Measurements from ENCODE around the gene LRRN3.
A peak's percentile ranks its signal among the peaks of the same experiment; 100 is the strongest.

LRRN3 gene

DNA sequence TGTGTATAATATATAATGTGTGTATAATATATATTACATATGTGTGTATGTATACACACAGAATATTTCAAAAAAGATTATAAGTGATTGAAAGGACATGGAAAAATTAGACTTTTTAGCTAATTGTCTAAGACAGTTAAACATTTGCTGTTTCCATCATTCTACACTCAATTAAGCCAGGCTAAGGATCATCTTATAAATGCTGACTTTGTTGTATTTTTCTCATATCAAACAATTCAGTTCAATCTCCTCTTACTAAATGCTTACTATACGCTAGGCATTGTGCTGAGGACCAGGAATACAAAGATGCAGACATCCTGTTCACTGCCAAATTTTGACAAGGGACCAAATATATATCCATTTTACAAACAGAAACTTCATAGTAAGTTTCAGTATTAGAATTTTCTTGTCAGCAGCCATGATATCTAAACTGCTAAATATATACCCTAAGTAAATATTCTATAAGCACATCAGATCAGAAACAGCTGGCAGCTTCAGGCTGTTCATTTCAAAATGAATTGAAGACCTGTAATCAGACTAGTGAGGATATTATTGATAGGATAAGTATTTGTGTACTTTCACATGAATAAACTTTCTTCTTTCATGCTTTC lies 10.3 kb upstream of the LRRN3 start:
- DNase-seq (ENCODE audit: low spot score) = no peak

DNA sequence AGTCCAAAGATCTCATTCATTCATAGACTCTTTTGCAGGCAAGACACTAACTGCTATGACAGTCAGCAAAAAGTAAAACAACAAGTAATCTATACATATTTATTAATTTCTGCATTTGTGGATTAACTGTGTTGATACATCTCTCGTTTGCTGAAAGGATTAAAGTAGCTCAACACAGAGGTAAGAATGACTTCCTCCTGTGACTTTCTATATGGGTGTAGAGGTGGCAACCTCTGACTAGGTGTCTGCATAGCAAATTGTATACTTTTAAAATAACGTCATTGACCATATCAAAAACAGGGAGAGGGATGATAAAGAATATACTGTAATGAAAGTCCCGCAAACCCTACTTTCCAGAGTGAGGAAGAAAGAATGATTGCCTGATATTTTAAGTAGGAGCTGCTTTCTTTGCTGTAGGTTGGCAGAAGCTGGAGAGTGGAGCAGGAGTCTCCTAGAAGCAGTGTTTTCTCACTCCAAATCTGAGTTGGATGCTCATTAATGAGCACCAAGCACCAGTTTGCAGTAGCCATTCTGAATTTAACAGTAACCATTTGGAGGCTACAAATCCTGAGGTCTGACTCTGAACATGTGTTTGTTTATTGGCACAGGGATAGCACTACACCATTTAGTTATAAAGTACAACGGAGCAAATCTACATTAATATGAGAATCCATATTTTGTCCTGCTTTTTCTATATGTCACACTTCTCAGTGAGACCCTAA lies 9.2 kb upstream of the LRRN3 start:
- DNase-seq (ENCODE audit: low spot score) = no peak

DNA sequence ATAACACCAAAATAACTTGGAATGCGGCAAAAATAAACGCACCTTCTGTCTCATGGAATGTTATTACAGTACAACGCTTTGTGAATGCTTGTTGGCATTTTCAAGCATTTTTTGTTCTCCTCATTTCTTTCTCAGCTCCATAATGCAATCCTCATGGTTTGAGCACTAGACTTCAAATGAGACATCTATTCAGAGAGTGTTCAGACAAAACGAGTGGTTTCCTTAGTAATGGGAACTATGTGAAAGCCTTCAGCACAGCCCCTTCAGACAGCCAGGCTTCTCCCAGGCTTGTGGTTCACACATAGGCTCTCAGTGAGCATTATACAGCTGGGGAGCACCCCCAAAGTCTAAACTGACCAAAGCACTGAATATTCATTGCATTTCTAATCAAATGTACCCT lies 8.6 kb upstream of the LRRN3 start:
- no peak for DNase-seq (ENCODE audit: low spot score)

DNA sequence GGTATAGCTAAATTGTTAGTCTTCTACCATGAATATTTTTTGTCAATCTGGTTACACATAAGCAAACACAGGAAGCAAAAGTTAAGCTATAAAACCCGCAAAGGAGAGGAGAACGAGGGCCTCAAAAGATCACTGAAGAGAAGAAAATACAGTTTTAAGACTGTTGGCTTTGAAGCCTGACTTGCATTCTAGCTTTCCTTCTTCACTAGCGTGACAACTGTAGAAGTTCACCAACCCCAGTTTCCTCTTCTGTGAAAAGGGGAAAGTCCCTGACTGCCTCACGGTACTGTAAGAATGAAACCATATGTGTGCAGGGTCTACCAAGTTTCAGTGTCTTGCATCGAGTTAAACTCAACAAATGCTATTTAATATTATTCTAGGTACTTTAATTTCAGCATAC lies 7.5 kb upstream of the LRRN3 start:
- DNase-seq (ENCODE audit: low spot score) = no peak

DNA sequence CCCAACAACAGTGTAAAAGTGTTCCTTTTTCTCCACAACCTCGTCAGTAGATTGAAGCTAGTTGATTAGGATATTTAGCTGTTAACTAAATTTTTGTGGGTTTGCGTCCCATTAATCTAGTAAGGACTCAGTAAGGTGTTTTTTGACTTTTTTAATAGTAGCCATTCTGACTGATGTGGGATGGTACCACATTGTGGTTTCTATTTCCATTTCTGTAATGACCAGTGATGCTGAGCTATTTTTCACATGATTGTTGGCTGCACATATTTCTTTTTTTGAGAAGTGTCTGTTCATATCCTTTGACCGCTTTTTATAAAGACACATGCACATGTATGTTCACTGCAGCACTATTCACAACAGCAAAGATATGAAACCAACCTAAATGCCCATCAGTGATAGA lies 5.6 kb upstream of the LRRN3 start:
- DNase-seq (ENCODE audit: low spot score) = no peak

DNA sequence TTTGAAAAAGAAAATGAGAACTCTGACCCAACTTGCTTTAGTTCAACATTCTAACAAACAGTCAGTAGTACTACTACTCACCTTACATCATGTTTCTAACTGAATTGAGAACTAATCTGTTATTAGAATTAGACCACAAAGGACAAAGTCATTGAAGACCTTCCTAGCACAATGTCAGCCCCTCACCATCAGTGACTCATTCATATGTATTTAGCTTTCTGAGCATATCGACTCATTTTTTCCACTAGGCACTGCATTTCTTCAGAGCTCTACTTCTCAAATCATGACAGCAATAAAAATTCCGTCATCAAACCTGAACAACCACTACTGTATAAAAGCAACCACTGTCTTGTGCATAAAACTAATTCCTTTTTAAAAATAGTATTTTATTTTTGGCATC lies 4.4 kb upstream of the LRRN3 start:
- DNase-seq (ENCODE audit: low spot score) = no peak

DNA sequence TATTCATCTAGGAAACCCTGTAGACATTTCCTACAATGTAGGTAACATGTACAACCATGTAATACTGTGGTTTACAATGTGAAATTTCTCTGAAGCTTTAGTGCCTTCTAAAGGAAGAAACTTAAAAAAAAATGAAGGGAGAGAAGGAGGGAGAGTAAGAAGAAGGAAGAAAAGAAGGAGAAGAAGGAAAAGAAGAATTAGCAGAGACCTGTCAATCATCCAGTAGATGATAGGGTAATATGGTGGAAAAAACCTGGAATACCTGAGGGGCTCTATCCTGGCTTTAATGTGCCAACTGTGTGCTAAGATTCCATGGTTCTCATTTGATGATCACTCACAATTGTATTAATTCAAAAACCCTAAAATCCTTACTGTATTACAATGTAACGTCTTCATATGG lies 2.6 kb upstream of the LRRN3 start:
- DNase-seq (ENCODE audit: low spot score) = no peak

DNA sequence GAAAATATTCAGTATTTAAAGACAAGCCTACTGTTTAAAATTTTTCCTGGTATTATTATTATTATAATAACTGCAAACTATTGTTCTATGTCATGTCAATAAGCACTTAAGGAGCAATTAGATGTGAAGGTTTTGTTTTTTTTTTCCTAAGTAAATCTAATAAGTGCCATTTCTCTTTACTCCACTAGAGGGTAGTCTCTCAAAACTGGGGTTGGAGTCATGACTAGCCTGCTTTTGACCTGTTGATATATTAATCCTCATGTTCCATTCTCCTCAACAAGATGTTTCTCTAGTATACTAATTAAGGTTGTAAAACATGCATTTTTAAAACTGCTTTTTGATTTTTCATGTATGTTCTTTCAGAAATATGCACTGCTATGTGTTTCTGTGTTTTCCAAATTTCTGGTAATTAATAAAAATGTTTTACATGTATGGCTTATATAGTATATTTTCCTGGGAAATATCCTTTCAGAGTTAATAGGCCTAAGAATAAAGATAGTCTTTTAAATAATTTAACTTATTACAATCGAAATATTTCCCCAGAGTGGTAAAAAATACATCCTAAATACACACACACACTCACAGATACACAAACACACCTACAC lies 1.0 kb upstream of the LRRN3 start:
- peak; percentile 70 for DNase-seq (ENCODE audit: low spot score)

DNA sequence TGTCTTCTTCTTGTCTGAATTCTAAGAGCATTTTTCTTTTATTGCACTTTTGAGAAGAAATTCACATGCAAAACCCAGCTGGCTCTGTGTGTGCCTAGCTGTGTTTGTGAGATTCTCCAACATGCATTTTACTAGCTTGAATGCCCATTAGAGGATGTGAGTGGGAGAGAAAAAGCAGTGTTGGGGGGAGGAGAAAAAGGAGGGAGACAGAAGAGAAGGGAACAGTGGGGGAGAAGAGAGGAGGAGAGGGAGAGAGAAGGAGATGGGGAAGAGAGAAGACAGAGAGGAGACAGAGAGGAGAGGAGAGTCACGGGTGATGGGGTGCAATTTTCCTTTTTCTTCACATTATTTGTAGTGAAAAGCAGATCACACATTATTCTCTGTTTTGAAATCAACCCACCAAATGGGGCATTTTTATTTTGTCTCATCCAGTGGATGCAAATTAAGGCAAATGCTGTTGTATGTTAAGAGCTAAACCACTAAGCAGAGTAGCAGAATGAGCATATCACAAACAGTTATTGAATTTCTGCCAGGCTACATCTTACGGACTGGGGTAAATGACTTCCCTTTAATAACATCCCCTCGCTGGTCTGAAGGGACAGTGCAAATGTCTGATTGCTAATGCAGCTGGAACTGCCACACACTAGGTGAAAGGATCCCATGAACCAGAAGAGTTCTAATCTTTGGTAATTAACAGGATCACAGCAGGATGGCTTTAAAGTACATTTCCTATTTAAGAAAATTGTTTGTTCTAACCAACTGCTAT lies 849 bp downstream of the LRRN3 start:
- DNase-seq (ENCODE audit: low spot score) = no peak

DNA sequence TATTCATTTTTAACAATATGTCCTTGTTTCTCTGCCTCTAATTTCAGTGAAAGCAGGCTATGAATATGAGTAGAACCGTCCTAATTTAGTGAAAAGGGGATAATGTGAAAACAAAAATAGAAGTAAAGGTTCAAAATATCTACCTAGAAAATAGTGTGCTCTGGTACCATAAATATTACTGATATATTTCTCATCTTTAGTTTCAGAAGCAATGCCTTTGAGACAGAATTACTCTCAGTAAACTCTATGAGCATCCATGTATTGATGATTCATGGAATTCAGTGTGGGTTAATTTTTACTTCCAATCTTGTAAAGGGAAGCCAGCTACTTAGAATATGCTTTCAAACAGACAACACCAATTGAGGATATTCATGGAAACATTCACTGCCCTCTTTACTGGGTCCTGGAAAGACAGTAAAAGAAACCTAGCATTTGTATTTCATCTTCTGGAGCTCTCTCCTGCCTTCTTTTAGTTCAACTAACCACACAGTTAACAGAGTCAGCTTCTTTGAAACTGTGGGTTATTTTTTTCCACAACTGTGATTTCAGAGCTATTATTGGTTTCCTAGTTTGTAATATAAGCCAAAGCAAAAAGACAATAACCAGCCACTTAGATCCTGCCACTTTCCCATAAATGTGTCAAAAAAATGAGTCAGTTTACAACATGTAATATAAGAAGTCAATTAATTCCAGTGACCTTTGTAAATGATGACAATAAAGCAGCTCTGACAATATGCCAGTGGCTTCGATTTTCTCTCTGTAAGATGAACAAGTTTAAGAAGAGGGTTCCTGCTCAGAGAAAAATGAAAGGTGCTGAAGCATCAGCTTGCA lies 1.7 kb downstream of the LRRN3 start:
- peak; percentile 36 for DNase-seq (ENCODE audit: low spot score)

DNA sequence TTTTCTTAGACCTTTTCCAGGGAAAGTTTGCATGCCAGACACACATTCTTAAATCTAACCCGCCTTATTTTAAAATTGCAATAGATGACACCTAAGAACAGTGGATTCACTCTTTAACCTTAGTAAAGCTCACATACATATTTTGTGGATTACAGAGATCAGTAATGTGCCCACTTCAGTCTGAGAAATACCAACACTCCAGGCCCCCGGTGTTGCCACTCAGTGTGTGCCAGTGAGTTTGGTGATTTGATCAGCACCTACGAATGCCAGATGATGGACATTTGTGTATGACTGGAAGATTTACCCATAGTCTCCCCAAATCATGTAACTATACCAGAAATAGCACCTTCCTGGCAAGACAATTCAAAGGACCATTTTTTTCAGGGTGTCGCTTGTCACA lies 2.6 kb downstream of the LRRN3 start:
- no peak for DNase-seq (ENCODE audit: low spot score)

DNA sequence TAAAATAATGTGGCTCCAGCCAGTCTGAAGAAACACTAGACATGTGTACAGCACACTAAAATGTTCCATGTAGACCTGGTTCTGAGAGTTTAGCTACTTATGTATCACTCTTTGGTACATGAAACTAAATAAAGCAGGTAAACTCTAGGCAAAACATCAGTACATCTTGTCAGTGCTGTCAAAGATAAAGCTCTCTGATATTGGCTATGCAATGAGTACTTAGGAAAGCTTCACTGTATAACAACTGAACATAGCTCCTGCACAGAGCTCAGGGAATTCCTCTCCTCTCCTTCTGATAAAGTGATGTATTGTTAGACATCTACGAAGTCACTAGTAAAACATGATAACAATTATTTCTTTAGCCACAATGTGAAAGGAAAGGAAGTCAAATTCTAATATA lies 3.5 kb downstream of the LRRN3 start:
- no peak for DNase-seq (ENCODE audit: low spot score)

DNA sequence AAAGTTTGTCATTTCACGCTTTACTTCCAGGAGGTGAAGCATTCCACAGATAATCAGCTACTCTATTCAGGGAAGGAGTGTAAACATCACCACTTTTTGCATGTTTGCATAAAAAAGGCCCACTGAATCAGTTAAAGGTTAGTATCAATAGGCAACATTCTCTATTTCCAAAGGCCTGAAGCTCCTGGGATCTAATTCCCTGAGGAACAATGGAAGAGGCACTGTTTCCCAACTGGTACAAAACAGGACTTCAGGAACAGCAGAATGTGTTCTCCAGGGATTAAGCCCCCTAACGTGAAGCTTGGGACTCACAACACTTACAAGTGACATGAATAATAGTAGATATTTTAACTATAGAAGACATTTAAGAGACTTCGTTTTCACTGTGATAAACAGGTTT lies 6.1 kb downstream of the LRRN3 start:
- DNase-seq (ENCODE audit: low spot score) = no peak

DNA sequence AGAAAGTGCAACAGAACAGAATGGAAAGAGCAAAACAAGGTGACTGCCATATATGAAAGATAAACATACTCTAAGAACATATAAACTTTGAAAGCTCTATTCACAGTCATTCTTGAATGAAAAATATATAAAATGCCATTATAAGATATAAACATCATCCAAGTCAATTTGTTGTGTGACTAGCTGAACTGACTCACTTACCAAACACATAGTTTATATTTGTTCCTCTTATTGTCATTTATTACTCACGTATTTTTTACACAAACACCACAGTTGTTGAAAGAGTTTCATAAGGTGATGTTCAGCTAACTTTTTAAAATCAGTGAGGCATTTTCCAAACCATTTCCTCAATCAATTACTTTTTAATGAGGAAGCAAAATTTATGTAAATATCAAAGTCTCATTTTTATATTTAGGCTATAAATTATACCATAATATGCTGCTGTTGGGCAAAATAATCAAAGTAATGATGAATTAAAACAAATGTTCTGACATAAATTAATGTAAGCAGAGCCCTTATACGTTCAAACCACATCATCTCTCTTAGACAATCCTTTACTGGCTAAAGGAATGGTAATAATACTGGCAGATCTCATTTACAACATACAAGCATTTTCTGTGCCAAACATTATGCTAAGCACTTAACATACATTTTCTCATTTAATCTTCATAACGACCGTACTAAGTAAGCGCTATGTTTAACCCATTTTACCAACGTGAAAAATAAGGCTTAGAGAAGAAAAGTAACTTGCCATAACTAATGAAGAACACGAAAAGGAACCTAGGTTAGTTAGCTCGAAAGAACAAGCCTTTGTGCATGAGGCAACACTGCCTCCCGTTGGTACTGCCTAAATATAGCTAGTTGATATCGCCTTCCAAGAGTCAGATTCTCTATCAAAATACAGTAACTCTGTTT lies 7.3 kb downstream of the LRRN3 start:
- no peak for DNase-seq (ENCODE audit: low spot score)

DNA sequence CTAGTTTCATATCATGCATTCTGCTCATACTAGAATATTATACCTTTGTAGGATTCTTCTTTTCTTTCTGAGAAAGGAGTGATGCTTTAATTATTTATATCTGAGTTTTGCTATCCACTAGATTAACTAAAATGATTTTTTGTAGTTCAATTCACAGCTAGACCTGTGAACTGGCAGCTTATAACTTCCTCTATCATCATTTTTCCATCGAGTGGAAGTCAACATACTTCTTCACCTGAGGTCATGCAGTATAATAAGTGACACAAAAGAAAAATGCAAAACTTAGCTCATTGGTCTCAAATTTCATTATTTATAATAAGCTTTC lies 8.0 kb downstream of the LRRN3 start:
- no peak for DNase-seq (ENCODE audit: low spot score)

DNA sequence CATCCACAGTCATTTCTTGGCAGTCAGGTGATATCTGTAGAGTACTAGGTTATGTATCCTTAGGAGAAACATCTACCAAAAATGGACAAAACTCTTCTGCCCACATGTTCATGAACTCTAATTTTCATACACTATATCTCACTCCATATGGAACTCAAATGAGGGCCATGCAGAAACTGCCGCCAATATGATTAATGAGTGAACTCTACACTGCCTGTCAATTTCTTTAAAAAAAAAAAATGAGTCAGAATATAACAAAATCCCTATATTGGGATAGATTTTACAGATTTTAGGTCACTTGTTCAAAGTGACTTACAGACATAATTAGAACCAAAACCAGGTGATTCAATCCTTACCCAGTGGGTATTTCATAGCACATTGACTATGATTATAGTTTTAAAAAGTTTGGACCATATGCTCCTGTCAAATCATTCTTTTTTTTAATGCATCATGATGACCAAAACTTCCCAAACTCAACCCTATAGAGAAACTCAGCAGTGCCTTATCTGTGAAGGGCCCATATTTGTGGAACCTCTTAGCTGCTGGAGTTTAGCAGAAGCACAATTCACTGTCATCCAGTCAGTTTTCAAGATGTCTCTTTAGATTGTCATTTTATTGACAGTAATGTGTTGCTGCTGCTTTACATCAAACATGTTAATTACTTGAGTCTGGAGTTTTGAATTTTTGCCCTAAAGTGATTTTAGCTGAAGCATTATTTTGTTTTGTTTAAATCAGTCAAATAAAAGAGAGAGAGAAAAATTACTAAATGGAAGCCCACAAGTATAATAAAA lies 11.1 kb downstream of the LRRN3 start:
- no peak for DNase-seq (ENCODE audit: low spot score)

DNA sequence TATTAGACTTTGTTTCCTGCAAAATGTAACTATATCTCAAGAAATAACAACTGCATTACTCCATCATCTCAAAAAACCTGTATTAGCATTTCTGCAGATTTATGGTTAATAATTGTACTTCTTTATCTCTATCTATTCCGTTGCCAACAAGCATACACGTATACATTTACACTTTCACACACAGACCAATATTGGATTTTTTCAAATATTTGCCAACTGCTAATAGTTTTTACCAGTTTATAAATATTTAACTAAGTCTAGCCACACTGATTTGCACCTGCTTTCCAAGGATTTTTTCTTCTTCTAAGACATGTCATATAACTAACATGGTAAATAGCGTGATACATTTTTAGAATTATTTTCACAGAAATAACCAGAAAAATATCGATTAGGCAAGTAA lies 12.2 kb downstream of the LRRN3 start:
- DNase-seq (ENCODE audit: low spot score) = no peak

DNA sequence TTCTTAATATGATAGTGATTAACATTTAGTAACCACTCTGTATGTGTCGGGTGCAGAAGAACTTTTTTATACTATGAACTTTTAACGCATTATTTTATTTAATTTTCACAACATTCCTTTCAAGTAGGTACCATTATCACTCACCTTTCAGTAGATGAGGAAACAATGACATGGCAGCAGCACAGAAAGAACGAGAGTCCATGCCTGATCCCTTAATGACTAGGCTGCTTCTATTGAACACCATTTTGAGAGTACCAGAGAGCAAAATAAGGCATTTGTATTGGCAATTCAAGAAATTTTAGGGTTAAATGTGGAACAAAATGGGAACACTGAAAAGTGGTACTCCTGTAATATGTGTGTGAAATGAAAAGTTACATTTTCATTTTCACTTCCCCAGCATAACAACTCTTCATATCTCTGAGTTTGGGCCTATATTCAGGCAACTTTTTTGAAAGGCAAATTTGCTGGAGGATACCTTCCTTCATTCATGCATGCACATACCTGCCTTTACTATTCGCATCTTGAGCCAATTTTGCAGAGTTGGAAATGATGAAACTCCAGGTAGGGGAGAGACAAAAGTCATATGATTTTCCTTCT lies 12.8 kb downstream of the LRRN3 start:
- no peak for DNase-seq (ENCODE audit: low spot score)

DNA sequence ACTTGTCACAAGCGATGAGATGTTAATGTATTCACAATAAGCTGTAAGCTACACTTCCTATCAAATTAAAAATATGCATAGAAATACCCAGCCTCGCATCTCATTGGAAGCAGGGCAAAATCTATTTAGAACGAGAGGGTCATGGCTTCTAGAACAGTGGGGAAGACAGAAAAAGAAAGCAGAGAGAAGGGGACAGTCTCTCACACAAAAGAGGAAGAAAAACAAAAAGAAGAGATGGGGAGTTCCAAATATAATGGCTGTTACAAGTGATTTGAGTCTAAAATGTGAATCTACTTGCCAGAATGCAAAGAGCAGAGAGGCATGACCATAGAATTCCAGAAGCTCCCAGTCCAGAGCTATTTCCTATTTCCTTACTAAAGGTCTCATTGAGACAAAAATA lies 13.8 kb downstream of the LRRN3 start:
- DNase-seq (ENCODE audit: low spot score) = no peak

DNA sequence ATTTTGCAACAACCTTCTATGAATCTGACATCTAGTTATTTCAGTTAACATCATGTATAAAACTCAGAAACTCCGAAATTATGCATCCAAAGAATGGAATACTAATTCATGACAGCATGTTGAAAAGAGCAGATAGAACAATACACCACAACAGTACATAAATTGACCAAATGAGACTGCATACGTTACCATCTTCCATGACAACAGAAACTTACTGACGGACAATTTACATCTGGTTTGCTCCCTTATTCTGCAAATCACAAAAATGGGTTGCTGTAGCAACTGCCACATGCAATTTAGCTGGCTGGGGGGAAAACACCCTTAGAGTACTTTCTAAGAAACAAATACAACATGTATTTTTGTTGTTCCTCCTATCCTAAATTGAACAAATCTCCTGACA lies 14.3 kb downstream of the LRRN3 start:
- no peak for DNase-seq (ENCODE audit: low spot score)
